ENCODE measurements around the gene TVP23B.
"Not testable (repeated sequence)": the region's sequence is repeated elsewhere in the genome, so short reads cannot be mapped to it uniquely, and the experiment has no call there.

TVP23B gene

DNA sequence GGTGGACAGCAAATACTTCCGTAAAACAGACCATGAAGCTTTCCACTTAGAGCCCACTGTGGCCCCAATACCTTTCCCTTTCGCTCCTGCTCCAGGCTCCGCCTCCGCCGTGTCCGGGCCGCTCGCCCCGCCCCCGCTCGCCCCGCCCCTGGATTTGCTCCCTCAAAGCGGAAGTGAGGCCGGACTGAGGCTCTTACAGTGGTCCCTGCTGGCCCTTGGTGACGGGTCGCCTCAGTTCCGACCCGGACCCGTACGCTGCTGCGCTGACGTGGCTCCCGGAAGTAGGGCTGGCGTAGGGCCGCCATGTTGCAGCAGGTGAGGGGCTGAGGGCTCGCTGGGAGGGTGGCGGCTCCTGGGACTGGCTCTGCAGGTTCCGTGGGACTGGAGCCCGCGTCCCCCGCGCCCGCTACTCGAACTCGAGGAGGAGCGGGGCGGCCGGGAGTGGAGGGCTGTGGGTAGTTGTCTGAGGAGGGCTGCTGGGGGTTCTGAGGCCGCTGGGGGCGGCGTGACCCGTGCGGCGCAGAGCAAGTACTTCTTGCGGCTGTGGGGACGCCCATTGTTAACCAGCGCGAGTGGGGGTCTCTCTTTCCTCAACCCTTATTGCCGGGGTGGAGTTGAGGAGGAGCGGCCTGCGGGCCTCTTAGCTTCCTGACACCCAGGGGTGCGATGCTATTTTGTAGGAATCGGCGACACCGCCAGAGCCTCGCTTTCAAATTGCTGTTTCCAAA, at the start of gene TVP23B:
Gene TVP23B (plus strand): TSS at position 193 of the 728 bp plus-strand sequence. CDS start 111 bp downstream, at position 304.
- DNase-seq: peak; percentile 76

GRCh38 chr17:18732438-18732837, 48.5 kb upstream of the TVP23B start:
- DNase-seq: not testable (repeated sequence)

DNA sequence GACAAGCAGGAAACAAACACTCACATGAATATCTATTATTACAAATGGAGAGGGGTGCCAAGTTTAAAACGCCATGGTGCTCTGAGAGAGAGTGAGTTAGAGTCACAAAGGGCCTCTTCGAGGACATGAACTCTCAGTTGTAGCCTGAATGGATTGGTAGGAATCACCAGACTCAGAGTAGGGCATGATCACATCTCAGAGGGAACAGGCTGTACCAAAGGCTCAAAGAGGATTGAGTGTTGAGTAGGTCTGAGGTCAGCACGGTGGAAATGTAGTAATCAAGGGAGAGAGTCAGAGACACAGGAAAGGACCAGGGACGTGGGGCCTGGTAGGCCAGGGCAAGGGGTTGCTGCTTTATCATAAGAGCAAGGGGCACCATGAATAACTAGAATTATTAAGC, 47.6 kb upstream of the TVP23B start:
- DNase-seq: not testable (repeated sequence)

DNA sequence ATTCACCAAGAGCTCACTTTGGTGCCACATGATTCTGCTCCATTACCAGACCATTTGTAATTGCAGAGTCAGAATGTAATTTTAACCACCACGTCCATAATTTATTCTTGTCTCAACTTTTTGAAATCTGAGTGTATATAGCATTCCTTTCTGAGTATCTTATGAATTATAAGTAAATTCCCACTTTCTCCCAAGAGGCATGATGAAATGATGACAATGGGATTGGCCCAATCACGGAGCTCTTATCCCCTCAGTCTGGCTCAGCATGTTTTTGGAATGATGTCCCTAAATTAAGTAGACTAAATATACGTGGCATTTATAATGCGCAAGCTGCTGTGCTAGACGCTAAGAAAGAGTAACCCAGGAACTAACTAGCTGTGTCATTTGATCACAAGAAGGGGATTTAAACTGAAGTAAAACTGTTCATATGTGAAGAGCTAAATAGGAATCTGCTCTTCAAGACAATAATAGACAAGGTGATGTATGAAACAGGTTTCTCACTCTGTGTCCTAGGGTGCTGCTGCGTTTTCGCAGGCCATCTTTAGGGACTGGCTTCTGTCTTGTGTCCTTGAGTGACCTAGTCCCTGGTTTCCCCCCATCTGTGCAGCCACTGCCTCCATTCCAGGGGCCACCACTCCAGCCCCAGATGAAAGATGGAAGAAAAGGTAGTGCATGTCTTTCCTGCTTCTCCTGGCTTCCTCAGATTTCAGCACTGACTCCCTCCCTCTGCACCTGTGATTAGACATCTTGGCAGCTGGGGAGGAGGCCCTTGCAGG, 41.2 kb upstream of the TVP23B start:
- not testable (repeated sequence) for DNase-seq

GRCh38 chr17:18741228-18741627, 39.8 kb upstream of the TVP23B start:
- DNase-seq: not testable (repeated sequence)

DNA sequence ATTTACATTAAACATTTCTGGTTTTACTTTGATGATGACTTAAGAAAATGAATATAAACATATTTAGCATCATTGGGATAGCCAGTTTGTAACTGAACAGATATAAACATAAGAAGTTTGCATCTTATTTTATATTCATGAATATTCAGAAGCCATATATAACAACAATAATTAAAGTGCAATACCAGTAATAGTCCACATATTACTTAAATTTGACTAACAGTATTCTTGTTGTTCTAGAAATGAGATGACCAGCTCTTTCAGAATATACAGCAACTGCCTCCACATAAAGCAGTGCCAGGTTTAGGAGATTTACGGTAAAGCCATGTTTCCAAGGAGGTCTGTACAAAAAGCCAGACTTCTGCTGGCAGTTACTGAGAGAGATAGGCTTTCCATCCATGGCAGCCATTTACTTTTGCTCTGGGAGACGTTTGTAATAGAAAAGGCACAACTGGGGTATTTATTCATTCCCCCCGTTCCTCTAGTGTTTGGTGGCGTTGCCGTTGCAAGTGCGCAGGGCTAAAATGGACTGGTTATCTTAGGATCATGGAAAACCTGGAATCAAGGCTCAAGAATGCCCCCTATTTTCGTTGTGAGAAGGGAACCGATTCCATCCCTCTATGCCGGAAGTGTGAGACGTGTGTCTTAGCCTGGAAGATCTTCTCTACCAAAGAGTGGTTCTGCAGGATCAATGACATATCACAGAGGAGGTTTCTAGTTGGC, 37.1 kb upstream of the TVP23B start, which contains the start of gene FBXW10:
Gene FBXW10 (plus strand): TSS at position 356 of the 723 bp plus-strand sequence. CDS start 191 bp downstream, at position 547.
- DNase-seq: not testable (repeated sequence)

DNA sequence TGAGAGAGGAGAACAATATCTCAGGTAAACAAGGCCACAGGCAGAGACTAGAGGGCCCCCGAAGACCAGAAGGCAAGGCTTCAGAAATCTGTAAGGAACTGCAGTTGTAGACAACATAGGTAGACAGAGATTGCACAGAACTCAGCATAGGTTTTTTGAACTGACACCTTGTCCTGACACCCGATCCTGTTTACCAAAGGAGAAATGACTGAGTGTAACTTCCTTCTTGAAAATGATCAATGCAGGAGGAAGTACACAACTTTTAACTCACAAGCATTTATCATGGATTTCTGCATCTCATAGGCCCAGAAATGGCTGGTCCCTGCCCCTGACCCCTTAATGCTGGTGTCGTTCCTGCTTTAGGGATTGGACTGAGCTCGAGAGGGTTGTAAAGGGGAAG, 36.3 kb upstream of the TVP23B start:
- DNase-seq: not testable (repeated sequence)

- not testable (repeated sequence) for DNase-seq
Observed at GRCh38 chr17:18746551-18746950, 34.4 kb upstream of the TVP23B start.

GRCh38 chr17:18747501-18747900, 33.5 kb upstream of the TVP23B start:
- DNase-seq: not testable (repeated sequence)

- not testable (repeated sequence) for DNase-seq
Observed at GRCh38 chr17:18750242-18750641, 30.7 kb upstream of the TVP23B start.

GRCh38 chr17:18753829-18754409, 27.1 kb upstream of the TVP23B start:
- not testable (repeated sequence) for DNase-seq

DNA sequence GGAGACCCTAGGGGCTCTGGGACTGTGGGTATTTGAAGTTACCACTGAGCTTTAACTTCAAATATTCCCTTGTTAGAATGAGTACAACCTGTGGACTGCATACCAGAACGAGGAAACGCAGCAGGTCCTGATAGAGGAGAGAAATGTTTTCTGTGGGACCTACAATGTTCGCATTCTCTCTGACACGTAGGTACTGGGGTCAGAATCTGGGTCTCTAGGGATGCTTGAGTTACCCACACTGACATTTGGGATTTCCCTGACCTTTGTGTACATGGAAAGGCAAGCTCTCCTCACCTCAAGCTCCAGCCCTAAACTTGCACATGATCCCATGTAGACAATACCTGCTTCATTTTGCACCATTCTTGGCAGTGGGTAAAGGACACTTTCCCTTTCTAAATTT, 25.0 kb upstream of the TVP23B start:
- not testable (repeated sequence) for DNase-seq

GRCh38 chr17:18757368-18758044, 23.5 kb upstream of the TVP23B start:
- not testable (repeated sequence) for DNase-seq

GRCh38 chr17:18758344-18758743, 22.6 kb upstream of the TVP23B start:
- DNase-seq: not testable (repeated sequence)

DNA sequence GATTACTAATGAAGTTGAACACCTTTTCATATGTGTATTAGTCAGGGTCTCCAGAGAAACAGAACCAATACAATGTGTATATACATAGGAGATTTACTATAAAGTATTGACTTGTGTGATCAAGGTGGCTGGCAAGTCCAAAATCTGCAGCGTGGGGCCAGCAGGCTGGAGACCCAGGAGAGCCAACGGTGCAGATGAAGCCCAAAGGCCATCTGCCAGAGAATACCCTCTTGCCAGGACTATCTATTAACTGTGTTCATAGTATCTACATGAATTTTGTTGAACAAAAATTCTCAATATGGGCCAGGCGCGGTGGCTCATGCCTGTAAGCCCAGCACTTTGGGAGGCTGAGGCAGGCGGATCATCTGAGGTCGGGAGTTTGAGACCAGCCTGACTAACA, 20.8 kb upstream of the TVP23B start:
- not testable (repeated sequence) for DNase-seq

GRCh38 chr17:18770572-18770971, 10.4 kb upstream of the TVP23B start:
- not testable (repeated sequence) for DNase-seq

DNA sequence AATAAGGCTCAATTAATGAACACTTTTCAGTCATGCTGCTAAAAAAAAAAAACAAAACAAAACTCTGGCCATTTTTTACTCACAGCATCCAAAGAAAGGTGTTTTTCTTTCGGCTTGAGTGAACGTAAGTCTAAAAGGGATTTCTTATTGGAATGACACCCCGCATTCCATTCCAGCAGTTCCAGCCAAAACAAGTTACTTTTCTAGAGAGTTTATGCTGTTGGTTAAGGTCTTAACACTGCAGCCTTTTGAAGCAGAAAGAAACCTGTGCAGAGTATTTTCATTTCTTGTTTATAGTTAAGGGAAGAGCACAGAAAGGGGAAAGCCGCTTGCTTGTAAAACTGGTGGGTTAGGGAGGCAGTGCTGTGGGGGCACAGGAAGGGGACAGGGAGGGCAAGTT, 9.9 kb upstream of the TVP23B start:
- not testable (repeated sequence) for DNase-seq

DNA sequence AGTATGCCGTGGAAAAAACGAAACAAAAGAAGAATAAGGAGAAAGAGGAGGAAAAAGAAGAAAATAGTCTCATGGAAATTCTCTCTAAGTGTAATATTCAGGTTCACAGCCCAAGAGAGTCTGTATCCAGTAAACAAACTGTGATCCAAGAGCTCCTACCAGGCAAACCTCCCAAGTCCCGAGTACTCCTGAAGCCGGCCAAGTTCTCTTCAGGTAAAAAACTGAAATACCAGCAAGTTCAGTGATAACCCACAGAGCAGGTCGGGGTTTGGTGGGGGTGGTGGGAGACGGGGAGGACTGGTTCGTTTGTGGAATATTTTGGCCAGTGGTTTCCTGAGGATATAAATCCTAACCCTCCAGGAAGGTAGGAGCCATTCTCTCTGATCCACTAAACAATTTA, 8.5 kb upstream of the TVP23B start:
- no peak for DNase-seq

GRCh38 chr17:18781805-18782204, 822 bp downstream of the TVP23B start:
- DNase-seq: not testable (repeated sequence)

- not testable (repeated sequence) for DNase-seq
Observed at GRCh38 chr17:18785933-18786332, 5.0 kb downstream of the TVP23B start.

DNA sequence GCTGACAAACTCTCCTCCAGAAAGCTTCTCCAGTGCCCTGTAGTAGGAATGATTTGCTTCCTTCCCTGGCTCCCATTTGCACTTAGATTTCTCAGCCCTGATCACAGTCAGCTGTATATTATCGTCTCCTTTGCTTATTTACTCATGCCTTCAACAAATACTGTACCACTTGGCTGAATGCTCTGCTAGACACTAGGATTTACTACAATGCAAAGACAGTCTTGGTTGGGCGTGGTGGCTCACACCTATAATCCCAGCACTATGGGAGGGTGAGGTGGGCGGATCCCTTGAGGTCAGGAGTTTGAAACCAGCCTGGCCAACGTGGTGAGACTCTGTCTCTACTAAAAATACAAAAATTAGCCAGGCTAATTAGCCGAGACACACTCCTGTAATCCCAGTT, 5.9 kb downstream of the TVP23B start:
- not testable (repeated sequence) for DNase-seq

- not testable (repeated sequence) for DNase-seq
Observed at GRCh38 chr17:18791402-18791801, 10.4 kb downstream of the TVP23B start.
